DMS114 treated with DMSO at 0.1 percent for 48 hours (cell line): ENCODE results near the gene EFS.

Experiments used
- DNase-seq: peaks from one replicate; lab custom pipeline; 2025; ENCODE audit not compliant: unreplicated experiment; lab: John Stamatoyannopoulos, UW

The EFS gene

DNA sequence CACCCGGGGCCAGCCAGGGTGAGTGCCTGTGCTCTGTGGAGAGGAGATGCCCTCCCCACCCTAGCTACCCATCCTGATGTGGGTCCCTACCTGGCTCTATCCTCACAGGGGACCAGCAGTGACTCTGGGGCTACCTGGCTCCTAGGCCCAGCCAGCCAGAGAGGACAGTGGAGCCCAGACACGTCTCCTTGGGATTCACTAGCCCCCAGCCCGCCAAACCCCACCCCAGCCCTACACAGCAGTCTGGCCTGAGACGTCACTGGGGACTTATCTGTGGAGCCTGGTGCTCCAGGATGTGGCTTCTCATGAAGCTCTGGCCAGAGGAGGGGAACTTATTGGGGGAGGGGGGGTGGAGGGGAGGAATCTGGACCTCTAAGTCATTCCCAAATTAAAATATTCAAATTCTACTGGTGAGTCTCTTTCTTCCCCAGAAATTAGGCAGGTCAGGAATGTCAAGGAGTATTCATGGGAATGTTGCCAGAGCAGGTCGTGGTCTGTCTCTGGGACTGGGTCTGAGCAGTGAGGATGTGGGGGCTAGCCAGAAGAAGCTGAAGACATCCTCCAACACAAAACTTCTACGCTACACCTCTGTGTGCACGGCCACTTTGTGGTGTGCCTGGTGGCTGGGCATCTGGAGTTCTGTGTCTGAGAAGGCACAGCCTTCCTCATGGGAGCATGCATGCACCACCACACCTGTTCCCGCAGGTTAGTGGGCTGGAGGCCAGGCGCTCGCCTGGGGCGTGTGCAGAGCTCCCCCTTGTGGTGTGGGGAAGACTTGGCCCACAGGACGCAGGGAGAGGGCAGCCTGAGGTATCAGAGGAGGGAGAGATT is 14.6 kb upstream of the EFS start:
- peak; percentile 10 for DNase-seq

DNA sequence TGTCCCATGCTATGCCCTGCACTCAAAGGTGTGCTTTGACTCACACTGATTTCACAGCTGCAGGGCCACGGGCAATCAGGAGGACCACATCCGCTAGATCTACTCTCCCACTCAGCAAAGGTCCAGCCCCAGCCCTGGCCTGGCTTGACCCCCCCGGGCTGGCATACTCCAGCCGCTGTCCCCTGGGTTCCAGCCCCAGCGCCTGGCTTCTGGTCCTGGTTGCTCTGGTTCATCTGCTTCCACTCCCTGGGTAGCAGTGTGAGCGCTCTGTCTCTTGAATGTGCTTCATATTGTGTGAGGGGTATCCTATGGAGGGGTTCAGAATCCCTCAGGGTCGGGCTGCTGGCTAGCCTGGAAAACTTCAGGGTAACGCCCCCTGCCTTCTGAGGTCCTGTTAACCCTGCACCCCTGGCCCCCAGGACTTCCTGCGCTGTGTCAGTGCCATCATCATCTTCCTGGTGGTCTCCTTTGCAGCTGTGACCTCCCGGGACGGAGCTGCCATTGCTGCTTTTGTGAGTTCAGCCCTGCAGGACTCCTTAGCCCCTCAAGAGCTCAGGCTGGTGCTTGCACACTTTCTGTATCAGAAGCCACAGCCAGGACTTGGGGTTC is 13.7 kb upstream of the EFS start:
- DNase-seq: no peak

- no peak for DNase-seq
Observed at GRCh38 chr14:23377573-23378563, 12.9 kb upstream of the EFS start.

DNA sequence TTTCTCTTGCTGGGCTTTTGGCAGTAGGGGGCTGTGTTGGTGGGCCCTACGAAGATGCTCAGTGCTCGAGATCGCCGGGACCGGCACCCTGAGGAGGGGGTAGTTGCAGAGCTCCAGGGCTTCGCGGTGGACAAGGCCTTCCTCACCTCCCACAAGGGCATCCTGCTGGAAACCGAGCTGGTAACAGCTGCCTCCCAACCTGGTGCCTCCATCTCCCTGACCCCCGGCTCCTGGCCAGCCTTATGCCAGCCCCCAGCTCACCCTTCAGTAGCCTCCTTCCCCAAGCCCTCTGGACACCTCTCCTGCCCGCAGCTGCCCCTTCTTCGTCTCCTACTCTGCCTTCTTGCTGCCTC is 12.2 kb upstream of the EFS start:
- no peak for DNase-seq

GRCh38 chr14:23376482-23377197 is 11.7 kb upstream of the EFS start, which contains the start of gene CMTM5:
Gene CMTM5, plus strand, starts transcription at chr14:23377046. Its CDS starts 206 bp downstream, at chr14:23377252.
- no peak for DNase-seq

DNA sequence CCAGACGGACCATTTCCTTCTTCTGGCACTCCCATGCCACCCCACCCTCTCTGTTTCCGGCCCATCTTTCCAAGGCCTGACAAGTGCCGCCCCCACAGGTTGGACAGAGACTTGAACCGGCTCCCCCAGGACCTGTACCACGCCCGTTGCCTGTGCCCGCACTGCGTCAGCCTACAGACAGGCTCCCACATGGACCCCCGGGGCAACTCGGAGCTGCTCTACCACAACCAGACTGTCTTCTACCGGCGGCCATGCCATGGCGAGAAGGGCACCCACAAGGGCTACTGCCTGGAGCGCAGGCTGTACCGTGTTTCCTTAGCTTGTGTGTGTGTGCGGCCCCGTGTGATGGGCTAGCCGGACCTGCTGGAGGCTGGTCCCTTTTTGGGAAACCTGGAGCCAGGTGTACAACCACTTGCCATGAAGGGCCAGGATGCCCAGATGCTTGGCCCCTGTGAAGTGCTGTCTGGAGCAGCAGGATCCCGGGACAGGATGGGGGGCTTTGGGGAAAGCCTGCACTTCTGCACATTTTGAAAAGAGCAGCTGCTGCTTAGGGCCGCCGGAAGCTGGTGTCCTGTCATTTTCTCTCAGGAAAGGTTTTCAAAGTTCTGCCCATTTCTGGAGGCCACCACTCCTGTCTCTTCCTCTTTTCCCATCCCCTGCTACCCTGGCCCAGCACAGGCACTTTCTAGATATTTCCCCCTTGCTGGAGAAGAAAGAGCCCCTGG is 10.7 kb upstream of the EFS start:
- DNase-seq: no peak

DNA sequence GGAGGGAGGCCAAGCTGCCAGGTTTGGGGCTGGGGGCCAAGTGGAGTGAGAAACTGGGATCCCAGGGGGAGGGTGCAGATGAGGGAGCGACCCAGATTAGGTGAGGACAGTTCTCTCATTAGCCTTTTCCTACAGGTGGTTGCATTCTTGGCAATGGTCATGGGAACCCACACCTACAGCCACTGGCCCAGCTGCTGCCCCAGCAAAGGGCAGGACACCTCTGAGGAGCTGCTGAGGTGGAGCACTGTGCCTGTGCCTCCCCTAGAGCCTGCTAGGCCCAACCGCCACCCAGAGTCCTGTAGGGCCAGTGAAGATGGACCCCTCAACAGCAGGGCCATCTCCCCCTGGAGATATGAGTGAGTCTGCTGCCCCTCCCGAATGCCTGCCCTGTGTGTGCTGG is 8.1 kb upstream of the EFS start:
- no peak for DNase-seq

GRCh38 chr14:23372509-23372908 is 7.5 kb upstream of the EFS start, which contains the start of gene IL25:
Gene IL25, plus strand, starts transcription at chr14:23372809.
- DNase-seq: no peak

GRCh38 chr14:23371865-23372264 is 6.9 kb upstream of the EFS start:
- DNase-seq: no peak

GRCh38 chr14:23370221-23370620 is 5.2 kb upstream of the EFS start:
- DNase-seq: no peak

DNA sequence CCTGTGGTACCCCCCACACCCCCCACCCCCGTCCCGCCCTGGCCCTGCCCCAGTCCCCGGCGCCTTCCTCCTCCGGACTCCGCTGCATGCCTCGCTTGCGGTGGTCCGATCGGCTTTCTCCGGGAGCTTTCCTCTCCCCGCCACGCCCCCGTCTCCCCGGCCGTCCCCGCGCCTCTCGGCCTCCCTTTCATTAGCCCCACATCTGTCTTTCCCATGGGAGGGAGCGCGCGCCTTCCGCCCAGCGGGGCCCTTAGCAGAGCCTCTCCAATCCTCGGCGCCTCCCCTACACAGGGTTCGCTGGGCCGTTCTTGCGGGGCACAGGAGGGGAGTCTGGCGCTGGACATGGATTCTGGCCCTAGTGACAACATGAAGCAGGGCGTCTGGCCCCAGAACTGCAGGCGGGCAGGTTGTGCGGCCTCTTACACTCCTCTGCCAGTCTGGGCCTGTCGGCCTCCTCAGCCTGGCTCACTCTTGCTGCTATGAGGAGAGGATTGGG is 1.5 kb upstream of the EFS start:
- DNase-seq: no peak

DNA sequence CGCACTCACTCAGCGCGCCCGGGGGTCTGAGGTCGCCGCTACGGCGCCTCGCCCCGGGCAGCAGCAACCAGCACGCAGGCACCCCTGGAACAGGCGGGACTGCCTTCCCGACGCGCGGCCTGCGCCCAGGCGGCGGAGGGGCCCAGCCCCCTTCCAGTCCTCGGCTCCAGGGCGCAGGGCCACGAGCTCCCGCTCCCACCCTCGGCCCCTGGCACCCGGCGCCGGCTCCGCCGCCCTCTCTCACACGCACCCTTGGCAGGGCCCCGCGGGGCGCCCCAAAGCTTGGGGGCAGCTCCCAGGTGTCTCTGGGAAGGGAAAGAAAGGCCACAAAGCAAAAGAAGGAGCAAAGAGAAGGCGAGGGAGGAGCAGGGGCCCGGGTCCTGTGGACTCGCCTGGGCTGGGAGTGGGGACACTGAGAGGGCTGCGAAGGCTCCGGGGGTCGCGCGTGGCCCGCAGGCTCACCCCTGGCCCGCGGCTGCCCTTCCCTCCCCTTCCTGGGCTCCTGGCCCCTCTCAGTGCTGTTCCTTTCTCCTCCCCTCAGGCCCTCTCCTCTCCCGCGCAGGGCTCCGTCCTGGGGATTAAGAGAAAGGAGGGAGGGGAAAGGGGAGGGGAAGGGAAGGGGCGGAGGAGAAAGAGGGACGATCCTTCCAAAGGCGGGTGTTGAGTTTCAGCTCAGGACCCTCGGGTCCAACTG is 907 bp upstream of the EFS start:
- no peak for DNase-seq

- DNase-seq: no peak
Observed at GRCh38 chr14:23364164-23365035, 572 bp downstream of the EFS start.

- no peak for DNase-seq
Observed at GRCh38 chr14:23362200-23362599, 2.8 kb downstream of the EFS start.

GRCh38 chr14:23361763-23362162 is 3.2 kb downstream of the EFS start:
- DNase-seq: no peak

DNA sequence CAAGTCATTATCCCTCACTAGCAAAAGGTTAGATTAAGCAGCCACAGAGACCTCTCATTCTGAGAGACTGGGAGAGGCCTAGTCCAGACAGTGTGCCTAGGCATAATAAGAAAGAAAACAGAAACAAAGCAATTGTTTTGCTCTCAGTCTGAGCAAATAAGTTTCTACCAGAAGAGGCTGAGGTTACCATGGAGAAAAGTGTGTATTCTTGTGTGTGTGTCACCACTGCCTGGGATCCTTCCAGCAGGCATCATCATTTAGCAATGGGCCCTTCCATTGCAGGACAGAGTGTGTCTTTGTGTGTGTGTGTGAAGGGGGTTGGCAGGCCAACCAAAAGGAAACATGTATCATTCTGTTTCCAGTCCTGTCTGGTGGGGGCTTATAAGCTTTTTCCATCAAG is 3.7 kb downstream of the EFS start:
- DNase-seq: no peak

DNA sequence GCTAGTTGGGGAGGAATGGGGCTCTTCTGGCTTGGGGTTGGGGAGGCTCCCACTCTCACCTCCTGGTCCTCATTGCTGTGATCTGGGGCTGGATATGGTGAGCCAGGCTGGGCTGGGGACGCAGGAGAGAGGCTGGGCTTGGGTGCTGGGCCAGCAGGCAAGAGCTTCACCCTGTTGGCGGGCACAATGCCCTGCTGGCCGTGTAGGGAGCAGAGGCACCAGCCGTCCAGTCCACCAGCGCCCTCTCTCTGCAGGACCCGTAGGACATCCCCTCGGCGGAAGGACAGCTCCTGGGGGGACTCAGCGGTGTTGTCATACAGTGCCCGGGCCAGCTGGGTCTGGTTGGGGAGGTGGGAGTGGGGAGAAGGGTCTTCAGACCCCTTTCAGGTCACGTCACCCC is 4.5 kb downstream of the EFS start:
- DNase-seq: no peak

- no peak for DNase-seq
Observed at GRCh38 chr14:23359722-23360447, 5.1 kb downstream of the EFS start.
